CD4-positive, alpha-beta T cell (primary cell): ENCODE measurements around the gene MAP3K5. TPM values are rescaled to one million over a fixed set of nuclear protein-coding genes. Genes with fewer than 3 reads are reported as not detected.

Experiments
- ATAC-seq: fragments of 200-7000 bp; cut with Tn5 transposase; one replicate; pipeline ENCODE4 v1.10.0; 2022; ENCODE audit warnings: mild to moderate bottlenecking; ENCODE audit not compliant: poor library complexity
- CTCF ChIA-PET: fragments of 350-600 bp; sonication (Branson Sonifier 250); formaldehyde crosslinking; loops from one replicate; lab custom pipeline; 2021; ENCODE audit warnings: antibody characterized with exemption, inconsistent platforms; lab: Charles Lee
- POLR2A ChIA-PET: fragments of 350-600 bp; sonication (Branson Sonifier 250); formaldehyde crosslinking; loops from one replicate; lab custom pipeline; 2021; ENCODE audit warnings: antibody characterized with exemption, inconsistent platforms; lab: Charles Lee
- DNase-seq, 14 experiments: peaks; one replicate each; pipeline ENCODE4 v3.0.0-alpha.2; 2013 to 2020; ENCODE audit warnings: mixed read lengths in 2 of 14
- H3K27ac ChIP-seq, 2 donors: one replicate each; pipeline versions ENCODE4 v1.5.1 to v1.7.0; 2013; ENCODE audit warnings: low read length in 2 of 2, low read depth in 1 of 2, mild to moderate bottlenecking in 1 of 2
- H3K27me3 ChIP-seq, 2 experiments: 1 replicate in 1 of 2; 2 replicates in 1 of 2; pipeline versions ENCODE4 v1.6.1 to v1.7.0; 2013; ENCODE audit warnings: low read length in 2 of 2, control low read depth in 1 of 2, mild to moderate bottlenecking in 1 of 2, moderate library complexity in 1 of 2; ENCODE audit not compliant: insufficient read depth in 2 of 2, control insufficient read depth in 1 of 2
- H3K36me3 ChIP-seq: one replicate; pipeline ENCODE4 v1.6.1; 2013; ENCODE audit warnings: low read length, control low read depth; ENCODE audit not compliant: insufficient read depth
- H3K4me1 ChIP-seq: one replicate; pipeline ENCODE4 v1.6.1; 2013; ENCODE audit warnings: low read length, control low read depth; ENCODE audit not compliant: insufficient read depth
- H3K4me3 ChIP-seq: one replicate; pipeline ENCODE4 v1.5.1; 2013; ENCODE audit warnings: mild to moderate bottlenecking, low read length, moderate library complexity
- H3K9me3 ChIP-seq, 2 experiments: 1 replicate in 1 of 2; 2 replicates in 1 of 2; pipeline versions ENCODE4 v1.6.1 to v1.7.0; 2013; ENCODE audit warnings: low read length in 2 of 2, mild to moderate bottlenecking in 2 of 2, control low read depth in 1 of 2, moderate library complexity in 1 of 2; ENCODE audit not compliant: control insufficient read depth in 1 of 2, insufficient read depth in 1 of 2
- H3K27ac Mint-ChIP-seq: one replicate; pipeline ENCODE4 v1.8.0; 2020; ENCODE audit warnings: mixed read lengths
- H3K27me3 Mint-ChIP-seq: one replicate; pipeline ENCODE4 v1.8.0; 2021; ENCODE audit warnings: mixed read lengths
- H3K36me3 Mint-ChIP-seq: one replicate; pipeline ENCODE4 v1.8.0; 2021; ENCODE audit warnings: low read depth, mixed read lengths
- H3K4me1 Mint-ChIP-seq: one replicate; pipeline ENCODE4 v1.8.0; 2021; ENCODE audit warnings: low read depth, mixed read lengths
- H3K4me3 Mint-ChIP-seq: one replicate; pipeline ENCODE4 v1.8.0; 2020; ENCODE audit warnings: mild to moderate bottlenecking, mixed read lengths
- H3K9me3 Mint-ChIP-seq: one replicate; pipeline ENCODE4 v1.8.0; 2020; ENCODE audit warnings: mixed read lengths
- CTCF ChIP-seq: fragments of 200-600 bp; IDR thresholded peaks from one replicate; pipeline ENCODE4 v1.8.0; 2022; ENCODE audit warnings: antibody characterized with exemption, mild to moderate bottlenecking
- intact Hi-C, 2 experiments: fragments of 100-400 bp; cut with DNase I in 1 of 2; cut with micrococcal nuclease in 1 of 2; formaldehyde crosslinking; loops; one replicate each; pipeline versions ENCODE4 v1.15.1 to v1.9.0; 2023 to 2025; cut with DNase I, micrococcal nuclease
- total RNA-seq, 174 experiments: library from RNA in 2 of 174; stranded (reverse) in 2 of 174; gene quantifications; one replicate each; pipeline ENCODE4 v1.2.3 and lab custom pipeline; 2021 to 2026

MAP3K5 gene
- total RNA-seq, 2 experiments from 2014 or later, result 12.9 to 14.1 TPM

GRCh38 chr6:136726837-136727557, 65.3 kb downstream of the MAP3K5 start:
- ChIA-PET CTCF (interaction anchor here (1.2 kb wide), 1 partner anchor 65 kb away, joined by 3 read pairs; the partner anchor contains the start of gene MAP3K5), POLR2A (no interaction called here)
- no peaks in the 10 kb centered on the region for H3K36me3 ChIP-seq
- Mint-ChIP-seq H3K4me1 (peaks cover 20% of the 10 kb centered on the region), H3K27ac (no peak overlapping the region), H3K9me3 (no peaks in the 10 kb centered on the region), H3K27me3 (no peaks in the 10 kb centered on the region), H3K36me3 (no peaks in the 10 kb centered on the region), H3K4me3 (no peak overlapping the region)
- H3K27ac ChIP-seq, result no peak overlapping the region
- intact Hi-C loops, result no loop called here
- no peaks in the 10 kb centered on the region for H3K9me3 ChIP-seq
- ATAC-seq (no peak), DNase-seq (no peak)
- H3K4me1 ChIP-seq, result peaks cover 10% of the 10 kb centered on the region
- H3K27me3 ChIP-seq, result no peaks in the 10 kb centered on the region
- no peak overlapping the region for H3K4me3 ChIP-seq
- no peak for TF ChIP-seq CTCF

- H3K36me3 Mint-ChIP-seq, result no peaks in the 10 kb centered on the region
- H3K27ac ChIP-seq, result no peak overlapping the region
- H3K9me3 Mint-ChIP-seq, result peaks cover 3% of the 10 kb centered on the region
- POLR2A ChIA-PET, result interaction anchor here (1.3 kb wide), 1 partner anchor 67 kb away, joined by 6 read pairs; the partner anchor contains the start of gene MAP3K5
- TF ChIP-seq CTCF, result no peak
- H3K4me3 Mint-ChIP-seq, result no peak overlapping the region
- H3K27me3 ChIP-seq, result no peaks in the 10 kb centered on the region
- no peak for ATAC-seq
- no peaks in the 10 kb centered on the region for H3K9me3 ChIP-seq
- H3K27ac Mint-ChIP-seq, result no peak overlapping the region
- peaks cover 15% of the 10 kb centered on the region for H3K4me1 ChIP-seq
- H3K4me1 Mint-ChIP-seq, result peaks cover 25% of the 10 kb centered on the region
- no peaks in the 10 kb centered on the region for H3K27me3 Mint-ChIP-seq
- H3K36me3 ChIP-seq, result no peaks in the 10 kb centered on the region
- no peak for DNase-seq
- intact Hi-C loops, result no loop called here
- CTCF ChIA-PET, result no interaction called here
- H3K4me3 ChIP-seq, result no peak overlapping the region
These were observed 67.2 kb downstream of the MAP3K5 start for GRCh38 chr6:136725124-136725523.

- no peak for TF ChIP-seq CTCF
- Mint-ChIP-seq H3K27me3 (no peaks in the 10 kb centered on the region), H3K4me3 (no peak overlapping the region), H3K9me3 (peaks cover 3% of the 10 kb centered on the region), H3K4me1 (peaks cover 28% of the 10 kb centered on the region), H3K36me3 (no peaks in the 10 kb centered on the region), H3K27ac (no peak overlapping the region)
- DNase-seq (peak in 12 of 14 experiments; percentile 9 to 65 (median 40)), ATAC-seq (peak; percentile 75)
- H3K27me3 ChIP-seq, result no peaks in the 10 kb centered on the region
- no peak overlapping the region for H3K4me3 ChIP-seq
- ChIA-PET POLR2A (interaction anchor here (0.7 to 1.8 kb wide), 3 partner anchors 16 to 69 kb away, joined by 3 to 6 read pairs (median 3); partner anchors contain the start of gene MAP3K5), CTCF (interaction anchor here (1.0 to 2.7 kb wide), 3 partner anchors 63 to 68 kb away, joined by 3 to 16 read pairs (median 3); partner anchors contain the start of gene MAP3K5)
- H3K9me3 ChIP-seq, result no peaks in the 10 kb centered on the region
- H3K4me1 ChIP-seq, result peaks cover 22% of the 10 kb centered on the region
- intact Hi-C loops, result no loop called here
- H3K36me3 ChIP-seq, result no peaks in the 10 kb centered on the region
- H3K27ac ChIP-seq, result no peak overlapping the region
These were observed 68.5 kb downstream of the MAP3K5 start for GRCh38 chr6:136723780-136724179.
